Heart right ventricle (tissue), 16 donors: ENCODE data around the gene PEX11G. TPM values are rescaled to one million over a fixed set of nuclear protein-coding genes. Genes with fewer than 3 reads are reported as not detected.

ENCODE experiments used
- ATAC-seq, 8 donors: fragments of 200-7000 bp; cut with Tn5 transposase; one replicate each; pipeline ENCODE4 v1.9.1; 2020; ENCODE audit warnings: mild to moderate bottlenecking in 8 of 8, moderate library complexity in 8 of 8, moderate number of reproducible peaks in 1 of 8
- DNase-seq, 2 donors: peaks; one replicate each; pipeline ENCODE4 v3.0.0-alpha.2; 2020
- H3K27ac ChIP-seq, 10 donors: fragments of 200-600 bp; sonication (generic) in 2 of 10; one replicate each; pipeline versions ENCODE4 v1.5.0 to v1.8.0; 2020 to 2022; ENCODE audit warnings: mild to moderate bottlenecking in 3 of 10
- H3K27me3 ChIP-seq, 7 donors: fragments of 200-600 bp; one replicate each; pipeline ENCODE4 v1.8.0; 2021 to 2022; ENCODE audit warnings: mild to moderate bottlenecking in 2 of 7
- H3K36me3 ChIP-seq, 9 donors: fragments of 200-600 bp; sonication (generic) in 1 of 9; one replicate each; pipeline versions ENCODE4 v1.5.0 to v1.8.0; 2020 to 2022; ENCODE audit warnings: mild to moderate bottlenecking in 2 of 9
- H3K4me1 ChIP-seq, 9 donors: fragments of 200-600 bp; sonication (generic) in 1 of 9; one replicate each; pipeline versions ENCODE4 v1.5.0 to v1.8.0; 2020 to 2022; ENCODE audit warnings: mild to moderate bottlenecking in 4 of 9
- H3K4me3 ChIP-seq, 10 donors: fragments of 200-600 bp; sonication (generic) in 2 of 10; one replicate each; pipeline versions ENCODE4 v1.5.0 to v1.8.0; 2020 to 2022; ENCODE audit warnings: mild to moderate bottlenecking in 7 of 10, moderate library complexity in 2 of 10
- H3K9me3 ChIP-seq, 11 donors: fragments of 200-600 bp in 10 of 11; sonication (generic) in 2 of 11; one replicate each; pipeline versions ENCODE4 v1.5.0 to v1.8.0; 2013 to 2022; ENCODE audit warnings: mild to moderate bottlenecking in 2 of 11, control low read depth in 1 of 11, moderate library complexity in 1 of 11
- CTCF ChIP-seq, 9 donors: fragments of 200-600 bp; sonication (generic) in 2 of 9; IDR thresholded peaks; one replicate each; pipeline versions ENCODE4 v1.5.0 to v1.8.0; 2021 to 2022; ENCODE audit warnings: antibody characterized with exemption in 9 of 9, mild to moderate bottlenecking in 5 of 9, moderate library complexity in 1 of 9
- WGBS, 2 donors: extraction: QIAGEN DNeasy Blood & Tissue Kit; methylation state at CpG; one replicate each; pipeline ENCODE4 v1.1.7; 2013; ENCODE audit warnings: inconsistent platforms in 1 of 2; 5-methylcytosine and 5-hydroxymethylcytosine counted together
- intact Hi-C, 10 donors: fragments of 100-400 bp; cut with DNase I; formaldehyde crosslinking; loops; one replicate each; pipeline versions ENCODE4 v1.11.1 to v1.14.2; 2022
- polyA plus RNA-seq, 2 donors: library from polyadenylated mRNA; stranded (reverse); fragments of 200-250 nt; gene quantifications; one replicate each; pipeline ENCODE4 v1.2.3, GENCODE V29; 2013
- total RNA-seq, 10 donors: library from RNA; stranded (reverse); fragmentation: NEBNext Ultra II Directional in 3 of 10; extraction: Animal tissue kit (Norgen Biotek cat#: 25700) in 3 of 10; gene quantifications; one replicate each; pipeline versions ENCODE4 v1.2.1 to v1.2.4, GENCODE V29; 2021 to 2023
- donor health status: Arrhythmogenic right ventricular cardiomyopathy.
- donor health status: ischemic (EF 13 %, LVEDD 7.1; RV severe dilation, severe dysfunction).
- donor health status: healthy with polysubstance abuse.
- donor health status: DM: no; HTN: yes; CAD: no.
- donor health status: DM: no; HTN: no; CAD: no.
- donor health status: ischemic (EF 25% LVEDD 6.9; RV normal size, moderate dysfunction).
- donor health status: ischemic (EF 25% LVEDD 5.7; RV mildly dilated, moderate dysfunction).
- donor health status: healthy.
- donor health status: DM: yes; HTN: yes; CAD: no.
- donor health status: Ischemic cardiomyopathy.
- donor health status: ischemic (EF 35%, LVEDD 5.7; RV mildly dilated, moderate dysfunction).
- donor health status: nonischemic (EF 11% LVEDD 7.7; RV severe dilation, severe dysfunction).
- donor health status: DM: yes; HTN: yes; CAD: no.
- donor health status: PGD.
- donor health status: ischemic (EF 29% LVEDD 5.4; RV normal size, mild dysfunction).
- donor health status: nonischemic (EF 23%, LVEDD 6.1; RV moderate dilation, normal function).

The PEX11G gene
- total and polyA plus RNA-seq, 12 donors, result 0.95 to 3.9 (median 1.9) TPM

GRCh38 chr19:7470540-7471305 lies 18.1 kb downstream of the PEX11G start:
- no peak for ATAC-seq
- peaks cover 0 to 68% (median 19%) of the 10 kb centered on the region in 9 donors for H3K36me3 ChIP-seq
- H3K4me1 ChIP-seq, result peaks cover 0 to 15% (median 0%) of the 10 kb centered on the region in 9 donors
- no peaks in the 10 kb centered on the region for H3K9me3 ChIP-seq
- intact Hi-C loops, result no loop called here
- WGBS, 2 donors, result 93 to 94% methylated on average over 31 of the region's 31 CpGs
- no peak overlapping the region for H3K4me3 ChIP-seq
- no peak for DNase-seq
- H3K27ac ChIP-seq, result no peak overlapping the region
- no peak for TF ChIP-seq CTCF (IDR thresholded peaks at IDR 0.05)
- no peaks in the 10 kb centered on the region for H3K27me3 ChIP-seq

- no peak overlapping the region for H3K27ac ChIP-seq
Observed at GRCh38 chr19:7469669-7470285, 19.1 kb downstream of the PEX11G start.

GRCh38 chr19:7468840-7469239 lies 20.0 kb downstream of the PEX11G start:
- H3K4me1 ChIP-seq, result peaks cover 0 to 15% (median 0%) of the 10 kb centered on the region in 9 donors
- no peak overlapping the region for H3K27ac ChIP-seq
- peaks cover 0 to 87% (median 28%) of the 10 kb centered on the region in 9 donors for H3K36me3 ChIP-seq
- H3K4me3 ChIP-seq, result no peak overlapping the region
- no peaks in the 10 kb centered on the region for H3K9me3 ChIP-seq
- intact Hi-C loops, result no loop called here
- DNase-seq, result no peak
- WGBS, 2 donors, result 92% methylated on average over 24 of the region's 24 CpGs
- H3K27me3 ChIP-seq, result no peaks in the 10 kb centered on the region
- TF ChIP-seq CTCF (IDR thresholded peaks at IDR 0.05), result no peak
- no peak for ATAC-seq

More at GRCh38 chr19:7469669-7470285, 19.1 kb downstream of the PEX11G start:
- DNase-seq, result no peak
- TF ChIP-seq CTCF (IDR thresholded peaks at IDR 0.05), result no peak
- Histone ChIP-seq H3K4me1 (peaks cover 0 to 15% (median 0%) of the 10 kb centered on the region in 9 donors), H3K4me3 (no peak overlapping the region), H3K27me3 (no peaks in the 10 kb centered on the region), H3K9me3 (no peaks in the 10 kb centered on the region), H3K36me3 (peaks cover 0 to 78% (median 23%) of the 10 kb centered on the region in 9 donors)
- WGBS, 2 donors, result 92 to 95% methylated on average over 31 of the region's 31 CpGs
- ATAC-seq, result peak in 1 of 8 donors; percentile 15
- intact Hi-C loops, result no loop called here

- Histone ChIP-seq H3K4me1 (peaks cover 0 to 5% (median 0%) of the 10 kb centered on the region in 9 donors), H3K4me3 (no peak overlapping the region), H3K27me3 (no peaks in the 10 kb centered on the region), H3K9me3 (no peaks in the 10 kb centered on the region), H3K36me3 (peaks cover 0 to 100% (median 37%) of the 10 kb centered on the region in 9 donors), H3K27ac (no peak overlapping the region)
- DNase-seq (no peak), ATAC-seq (no peak)
- 98% methylated on average over 85 to 86 of the region's 86 CpGs for WGBS, 2 donors
- intact Hi-C loops, result no loop called here
- no peak for TF ChIP-seq CTCF (IDR thresholded peaks at IDR 0.05)
Observed at GRCh38 chr19:7467009-7467989, 21.5 kb downstream of the PEX11G start.
